ENCODE results near the gene NBPF11. TPM values are rescaled to one million over a fixed set of nuclear protein-coding genes. Genes with fewer than 3 reads are reported as not detected.

NBPF11 gene
- total RNA-seq, 1 donor from 2014 or later, result 10.4 TPM

Small RNA genes within 50 kb of the gene (small RNA-seq; reads per million reads assigned to genes)
- not detected for gene RNA5SP57 (ENCODE audit: low replicate concordance)

Other genes starting within 250 kb of the NBPF11 start
- not detected for gene GJA8, start 249.5 kb downstream of the NBPF11 start, total RNA-seq
- gene GPR89B, start 223.9 kb downstream of the NBPF11 start, total RNA-seq, result 18.5 TPM